ENCODE data around the gene ADGRD2. TPM values are rescaled to one million over a fixed set of nuclear protein-coding genes. Genes with fewer than 3 reads are reported as not detected.

ADGRD2 gene
- total RNA-seq, 1 experiment from 2014 or later = not detected

- Histone ChIP-seq H3K36me3 (ENCODE audit: control insufficient read depth, insufficient read depth, low read length) (peaks cover 1% of the 10 kb centered on the region; the same call in 1 of the 2 replicates), H3K9me3 (no peaks in the 10 kb centered on the region), H3K27me3 (replicated peaks; ENCODE audit: control insufficient read depth, insufficient read depth, low read length) (no peaks in the 10 kb centered on the region), H3K4me1 (peaks cover 10% of the 10 kb centered on the region; the same call in 1 of the 2 replicates), H3K4me3 (ENCODE audit: low read depth, low read length) (peak overlapping the region; percentile 1; the same call in 1 of the 2 replicates)
- H3K27ac Mint-ChIP-seq (ENCODE audit: unreplicated experiment) = peak overlapping the region; percentile 98
- ChIA-PET POLR2A (no interaction called here), CTCF (no interaction called here)
- H3K4me3 Mint-ChIP-seq (ENCODE audit: unreplicated experiment) = peak overlapping the region; percentile 91
- peaks cover 49% of the 10 kb centered on the region for H3K36me3 Mint-ChIP-seq (ENCODE audit: insufficient read depth, unreplicated experiment)
- no TSS peak for BruUV-seq (replicated peaks)
- no peak for DNase-seq
- no peaks in the 10 kb centered on the region for H3K27me3 Mint-ChIP-seq (ENCODE audit: insufficient read depth, unreplicated experiment)
- H3K4me1 Mint-ChIP-seq (ENCODE audit: low read depth, unreplicated experiment) = peaks cover 11% of the 10 kb centered on the region
- TF ChIP-seq CTCF (IDR thresholded peaks at IDR 0.05; ENCODE audit: insufficient read depth in 1 of 2, low read depth in 1 of 2, low read length in 1 of 2, severe bottlenecking in 1 of 2, unreplicated experiment in 1 of 2) = no peak
- H3K9me3 Mint-ChIP-seq (ENCODE audit: unreplicated experiment) = no peaks in the 10 kb centered on the region
- intact Hi-C loops (cut with micrococcal nuclease; ENCODE audit: unreplicated experiment) = no loop called here
Observed at GRCh38 chr9:124415852-124416484, 34.3 kb upstream of the ADGRD2 start.

GRCh38 chr9:124419832-124420489 is 30.3 kb upstream of the ADGRD2 start:
- Mint-ChIP-seq H3K9me3 (ENCODE audit: unreplicated experiment) (no peaks in the 10 kb centered on the region), H3K27me3 (ENCODE audit: insufficient read depth, unreplicated experiment) (peaks cover 8% of the 10 kb centered on the region), H3K27ac (ENCODE audit: unreplicated experiment) (no peak overlapping the region), H3K4me3 (ENCODE audit: unreplicated experiment) (no peak overlapping the region), H3K4me1 (ENCODE audit: low read depth, unreplicated experiment) (peaks cover 7% of the 10 kb centered on the region), H3K36me3 (ENCODE audit: insufficient read depth, unreplicated experiment) (peaks cover 9% of the 10 kb centered on the region)
- intact Hi-C loops (cut with micrococcal nuclease; ENCODE audit: unreplicated experiment) = loop anchor here (1.0 kb wide), 2 partner anchors 60 to 116 kb away; no protein-coding TSS in a partner anchor
- no peaks in the 10 kb centered on the region; the same call in 1 of the 2 replicates for H3K27me3 ChIP-seq (replicated peaks; ENCODE audit: control insufficient read depth, insufficient read depth, low read length)
- CTCF ChIA-PET = interaction anchor here (0.6 to 1.4 kb wide), 3 partner anchors 57 to 117 kb away, joined by 3 to 8 read pairs (median 5); no protein-coding TSS in a partner anchor
- POLR2A ChIA-PET = no interaction called here
- H3K4me3 ChIP-seq (ENCODE audit: low read depth, low read length) = no peak overlapping the region
- H3K4me1 ChIP-seq = no peaks in the 10 kb centered on the region
- no TSS peak for BruUV-seq (replicated peaks)
- TF ChIP-seq CTCF (IDR thresholded peaks at IDR 0.05; ENCODE audit: insufficient read depth in 1 of 2, low read depth in 1 of 2, low read length in 1 of 2, severe bottlenecking in 1 of 2, unreplicated experiment in 1 of 2) = peak in 1 of 2 experiments; percentile 35
- DNase-seq = no peak
- H3K36me3 ChIP-seq (ENCODE audit: control insufficient read depth, insufficient read depth, low read length) = no peaks in the 10 kb centered on the region
- no peaks in the 10 kb centered on the region for H3K9me3 ChIP-seq

GRCh38 chr9:124420991-124421543 is 29.2 kb upstream of the ADGRD2 start:
- CTCF ChIA-PET = no interaction called here
- H3K27me3 ChIP-seq (replicated peaks; ENCODE audit: control insufficient read depth, insufficient read depth, low read length) = no peaks in the 10 kb centered on the region; the same call in 1 of the 2 replicates
- peaks cover 7% of the 10 kb centered on the region for H3K4me1 Mint-ChIP-seq (ENCODE audit: low read depth, unreplicated experiment)
- H3K27me3 Mint-ChIP-seq (ENCODE audit: insufficient read depth, unreplicated experiment) = peaks cover 8% of the 10 kb centered on the region
- H3K4me3 ChIP-seq (ENCODE audit: low read depth, low read length) = no peak overlapping the region
- no peaks in the 10 kb centered on the region for H3K4me1 ChIP-seq
- H3K9me3 ChIP-seq = no peaks in the 10 kb centered on the region
- no peaks in the 10 kb centered on the region for H3K36me3 ChIP-seq (ENCODE audit: control insufficient read depth, insufficient read depth, low read length)
- TF ChIP-seq CTCF (IDR thresholded peaks at IDR 0.05; ENCODE audit: insufficient read depth in 1 of 2, low read depth in 1 of 2, low read length in 1 of 2, severe bottlenecking in 1 of 2, unreplicated experiment in 1 of 2) = no peak
- no peak overlapping the region for H3K27ac Mint-ChIP-seq (ENCODE audit: unreplicated experiment)
- H3K36me3 Mint-ChIP-seq (ENCODE audit: insufficient read depth, unreplicated experiment) = no peaks in the 10 kb centered on the region
- no peak for DNase-seq
- intact Hi-C loops (cut with micrococcal nuclease; ENCODE audit: unreplicated experiment) = no loop called here
- BruUV-seq (replicated peaks) = no TSS peak
- POLR2A ChIA-PET = no interaction called here
- no peaks in the 10 kb centered on the region for H3K9me3 Mint-ChIP-seq (ENCODE audit: unreplicated experiment)
- H3K4me3 Mint-ChIP-seq (ENCODE audit: unreplicated experiment) = no peak overlapping the region
